SK-N-SH (cell line): ENCODE results near the gene C3orf38. TPM values are rescaled to one million over a fixed set of nuclear protein-coding genes. Genes with fewer than 3 reads are reported as not detected.

Experiments used
- CTCF ChIA-PET: fragments of 300-600, 350-600 bp; formaldehyde crosslinking; extraction: SDS; loops from one replicate; lab custom pipeline; 2021; lab: Yijun Ruan, JAX
- POLR2A ChIA-PET: fragments of 350-600 bp; sonication (Branson Sonifier 250); formaldehyde crosslinking; extraction: SDS; loops from one replicate; lab custom pipeline; 2020; ENCODE audit warnings: antibody characterized with exemption, inconsistent platforms; lab: Yijun Ruan, JAX
- DNase-seq: peaks from one replicate; pipeline ENCODE4 v3.0.0; 2012
- H2AFZ ChIP-seq: fragments of 200-600 bp; sonication (generic); 2 replicates; pipeline ENCODE4 v1.8.1; 2016; ENCODE audit warnings: antibody characterized with exemption, mild to moderate bottlenecking, low read depth
- H3F3A ChIP-seq: fragments of 200-600 bp; sonication (generic); replicated peaks from 2 replicates; pipeline ENCODE3; 2016; ENCODE audit warnings: antibody characterized with exemption, mild to moderate bottlenecking; ENCODE audit not compliant: insufficient read depth
- H3K27ac ChIP-seq, 2 experiments: fragments of 200-500 bp in 1 of 2; fragments of 200-600 bp in 1 of 2; sonication (Bioruptor generic) in 1 of 2; sonication (generic), shearing (Covaris generic) in 1 of 2; 2 replicates each; pipeline versions ENCODE4 v1.5.1 to v1.6.1; 2014 to 2016; ENCODE audit warnings: low read depth in 2 of 2, inconsistent platforms in 1 of 2, low read length in 1 of 2, mild to moderate bottlenecking in 1 of 2, mixed read lengths in 1 of 2
- H3K27me3 ChIP-seq: fragments of 200-600 bp; sonication (generic), shearing (Covaris generic); 2 replicates; pipeline ENCODE4 v1.6.1; 2016; ENCODE audit warnings: mixed run types; ENCODE audit not compliant: insufficient read depth
- H3K36me3 ChIP-seq, 2 experiments: fragments of 200-500 bp in 1 of 2; fragments of 200-600 bp in 1 of 2; sonication (Bioruptor generic) in 1 of 2; sonication (generic) in 1 of 2; replicated peaks in 1 of 2; 2 replicates each; pipeline versions ENCODE3 to v1.5.1; 2014 to 2016; ENCODE audit warnings: low read length in 1 of 2, mild to moderate bottlenecking in 1 of 2; ENCODE audit not compliant: insufficient read depth in 2 of 2, control insufficient read depth in 1 of 2
- H3K4me1 ChIP-seq, 2 experiments: fragments of 200-500 bp in 1 of 2; fragments of 200-600 bp in 1 of 2; sonication (Bioruptor generic) in 1 of 2; sonication (generic), shearing (Covaris generic) in 1 of 2; 2 replicates each; pipeline versions ENCODE4 v1.5.1 to v1.6.1; 2014 to 2016; ENCODE audit warnings: low read depth in 1 of 2, low read length in 1 of 2, mixed run types in 1 of 2; ENCODE audit not compliant: insufficient read depth in 2 of 2, control insufficient read depth in 1 of 2
- H3K4me2 ChIP-seq: fragments of 200-600 bp; sonication (generic), shearing (Covaris generic); 2 replicates; pipeline ENCODE4 v1.6.1; 2017; ENCODE audit warnings: mixed run types
- H3K4me3 ChIP-seq, 2 experiments: fragments of 200-500 bp in 1 of 2; fragments of 200-600 bp in 1 of 2; sonication (Bioruptor generic) in 1 of 2; sonication (generic), shearing (Covaris generic) in 1 of 2; 2 replicates each; pipeline versions ENCODE4 v1.5.1 to v1.8.1; 2014 to 2016; ENCODE audit warnings: low read depth in 2 of 2, inconsistent platforms in 1 of 2, low read length in 1 of 2, mild to moderate bottlenecking in 1 of 2, mixed read lengths in 1 of 2, moderate library complexity in 1 of 2
- H3K79me2 ChIP-seq: fragments of 200-600 bp; sonication (generic); 2 replicates; pipeline ENCODE4 v1.8.1; 2017; ENCODE audit warnings: mild to moderate bottlenecking; ENCODE audit not compliant: insufficient read depth
- H3K9ac ChIP-seq: fragments of 200-600 bp; sonication (generic); 2 replicates; pipeline ENCODE4 v1.6.1; 2017; ENCODE audit warnings: mixed run types
- H3K9me2 ChIP-seq: fragments of 200-600 bp; sonication (generic); 2 replicates; pipeline ENCODE4 v1.6.1; 2017; ENCODE audit warnings: mixed run types
- H3K9me3 ChIP-seq: fragments of 200-600 bp; sonication (generic); 2 replicates; pipeline ENCODE4 v1.6.1; 2017; ENCODE audit warnings: mixed run types, mild to moderate bottlenecking, moderate library complexity
- H4K20me1 ChIP-seq: fragments of 200-600 bp; sonication (generic); 2 replicates; pipeline ENCODE4 v1.6.1; 2017; ENCODE audit warnings: mild to moderate bottlenecking, mixed run types; ENCODE audit not compliant: insufficient read depth
- CHD2 ChIP-seq: fragments of 150-350 bp; IDR thresholded peaks from 2 replicates; pipeline ENCODE4 v1.6.1; 2018; ENCODE audit warnings: low read length; ENCODE audit not compliant: partially characterized antibody
- ELF1 ChIP-seq: IDR thresholded peaks from 2 replicates; pipeline ENCODE4 v1.4.0; 2012
- EP300 ChIP-seq, 2 experiments: IDR thresholded peaks; 2 replicates each; pipeline versions ENCODE4 v1.4.0 to v1.6.1; 2012; ENCODE audit warnings: borderline replicate concordance in 1 of 2, low read depth in 1 of 2, low read length in 1 of 2
- FOSL2 ChIP-seq: IDR thresholded peaks from 2 replicates; pipeline ENCODE4 v1.4.0; 2012; ENCODE audit warnings: low read depth, mild to moderate bottlenecking, moderate library complexity, borderline replicate concordance
- FOXJ3 ChIP-seq: sonication (generic); formaldehyde crosslinking; IDR thresholded peaks from 2 replicates; pipeline ENCODE4 v1.5.1; 2020; ENCODE audit warnings: mild to moderate bottlenecking, missing genetic modification reagents
- MEF2A ChIP-seq: IDR thresholded peaks from 2 replicates; pipeline ENCODE4 v1.4.0; 2012; ENCODE audit warnings: low read depth, borderline replicate concordance
- MXI1 ChIP-seq: IDR thresholded peaks from 2 replicates; pipeline ENCODE4 v1.6.1; 2012; ENCODE audit warnings: mild to moderate bottlenecking, low read depth, low read length, improper control_type of control experiment
- NFIC ChIP-seq: IDR thresholded peaks from 2 replicates; pipeline ENCODE4 v1.4.0; 2012; ENCODE audit warnings: borderline replicate concordance
- NRF1 ChIP-seq: IDR thresholded peaks from 2 replicates; pipeline ENCODE4 v1.6.1; 2012; ENCODE audit warnings: low read depth, mild to moderate bottlenecking, low read length
- PBX3 ChIP-seq: IDR thresholded peaks from 2 replicates; pipeline ENCODE4; 2012
- POLR2AphosphoS5 ChIP-seq: IDR thresholded peaks from 2 replicates; pipeline ENCODE4 v1.6.1; 2012; ENCODE audit warnings: low read depth, low read length
- RCOR1 ChIP-seq: fragments of 150-350 bp; IDR thresholded peaks from 2 replicates; pipeline ENCODE4 v1.6.1; 2017; ENCODE audit warnings: antibody characterized with exemption, low read length
- RFX5 ChIP-seq: IDR thresholded peaks from 2 replicates; pipeline ENCODE4 v1.6.1; 2012; ENCODE audit warnings: mild to moderate bottlenecking, improper control_type of control experiment, low read length
- SIN3A ChIP-seq: IDR thresholded peaks from 2 replicates; pipeline ENCODE4 v1.6.1; 2012; ENCODE audit warnings: low read depth, mild to moderate bottlenecking, low read length, moderate library complexity, borderline replicate concordance
- SMC3 ChIP-seq: IDR thresholded peaks from 2 replicates; pipeline ENCODE4 v1.6.1; 2012; ENCODE audit warnings: low read depth, low read length, improper control_type of control experiment
- TAF1 ChIP-seq: IDR thresholded peaks from 2 replicates; pipeline ENCODE4 v1.6.1; 2012; ENCODE audit warnings: low read depth, mild to moderate bottlenecking, low read length, moderate library complexity, borderline replicate concordance
- YY1 ChIP-seq: IDR thresholded peaks from 2 replicates; pipeline ENCODE4 v1.4.0; 2012; ENCODE audit warnings: low read depth, mild to moderate bottlenecking
- WGBS: methylation state at CpG from one replicate; pipeline ENCODE4 v1.1.6; 2017; ENCODE audit warnings: low lambda C conversion rate; 5-methylcytosine and 5-hydroxymethylcytosine counted together
- polyA plus RNA-seq, 3 experiments: library from polyadenylated mRNA; depleted of rRNA; stranded (reverse); fragments of >200 nt; gene quantifications; 2 replicates each; pipeline ENCODE4 v1.2.3, GENCODE V29; 2012
- TF ChIP-seq, protein P1 (sequence below): IDR thresholded peaks from 2 replicates; pipeline ENCODE4 v1.4.0; 2012; ENCODE audit warnings: low read depth, borderline replicate concordance

The C3orf38 gene
- polyA plus RNA-seq, 1 of the 3 experiments (the other 2 are of a cell fraction) = 4.5 TPM

GRCh38 chr3:88191872-88192409, 42.2 kb downstream of the C3orf38 start (continued):
- TF ChIP-seq MXI1 (no peak), ELF1 (no peak), FOSL2 (no peak)
- TF ChIP-seq, protein P1, sequence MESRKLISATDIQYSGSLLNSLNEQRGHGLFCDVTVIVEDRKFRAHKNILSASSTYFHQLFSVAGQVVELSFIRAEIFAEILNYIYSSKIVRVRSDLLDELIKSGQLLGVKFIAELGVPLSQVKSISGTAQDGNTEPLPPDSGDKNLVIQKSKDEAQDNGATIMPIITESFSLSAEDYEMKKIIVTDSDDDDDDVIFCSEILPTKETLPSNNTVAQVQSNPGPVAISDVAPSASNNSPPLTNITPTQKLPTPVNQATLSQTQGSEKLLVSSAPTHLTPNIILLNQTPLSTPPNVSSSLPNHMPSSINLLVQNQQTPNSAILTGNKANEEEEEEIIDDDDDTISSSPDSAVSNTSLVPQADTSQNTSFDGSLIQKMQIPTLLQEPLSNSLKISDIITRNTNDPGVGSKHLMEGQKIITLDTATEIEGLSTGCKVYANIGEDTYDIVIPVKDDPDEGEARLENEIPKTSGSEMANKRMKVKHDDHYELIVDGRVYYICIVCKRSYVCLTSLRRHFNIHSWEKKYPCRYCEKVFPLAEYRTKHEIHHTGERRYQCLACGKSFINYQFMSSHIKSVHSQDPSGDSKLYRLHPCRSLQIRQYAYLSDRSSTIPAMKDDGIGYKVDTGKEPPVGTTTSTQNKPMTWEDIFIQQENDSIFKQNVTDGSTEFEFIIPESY = no peak

- Histone ChIP-seq H2AFZ (no peak overlapping the region), H3K36me3 (no peaks in the 10 kb centered on the region), H3K79me2 (no peaks in the 10 kb centered on the region), H3K9me2 (0 out of 2 replicates have a peak, but pooled peaks cover 3% of the 10 kb centered on the region), H3K27ac (no peak overlapping the region)
- no peak for DNase-seq
- CTCF ChIA-PET = interaction anchor here (1.3 kb wide), 1 partner anchor 14 kb away, joined by 3 read pairs; no protein-coding TSS in a partner anchor
- TF ChIP-seq NRF1 (no peak), FOXJ3 (no peak), PBX3 (no peak), RCOR1 (no peak), SMC3 (no peak), YY1 (no peak), MEF2A (no peak), NFIC (no peak), RFX5 (no peak), EP300 (IDR thresholded peaks at IDR 0.05; ENCODE audit: borderline replicate concordance in 1 of 2, low read depth in 1 of 2, low read length in 1 of 2) (no peak), TAF1 (no peak), CHD2 (no peak), SIN3A (no peak), ELF1 (no peak), POLR2AphosphoS5 (no peak)
- TF ChIP-seq, all 33 proteins: peak for 0
- Histone ChIP-seq H3K4me1 (peaks cover 0 to 2% of the 10 kb centered on the region in 2 experiments; a peak in 2 of 4 replicates), H3F3A (peaks cover 4% of the 10 kb centered on the region), H3K27me3 (no peaks in the 10 kb centered on the region), H4K20me1 (no peaks in the 10 kb centered on the region), H3K4me3 (no peak overlapping the region), H3K4me2 (no peak overlapping the region), H3K9ac (no peak overlapping the region), H3K9me3 (no peaks in the 10 kb centered on the region)
- POLR2A ChIA-PET = no interaction called here
- 4% methylated on average over 3 of the region's 3 CpGs for WGBS
These were observed 42.9 kb downstream of the C3orf38 start for GRCh38 chr3:88192631-88193030.
